Measurements from ENCODE around the gene TMEM38A.

TMEM38A gene, protein sequence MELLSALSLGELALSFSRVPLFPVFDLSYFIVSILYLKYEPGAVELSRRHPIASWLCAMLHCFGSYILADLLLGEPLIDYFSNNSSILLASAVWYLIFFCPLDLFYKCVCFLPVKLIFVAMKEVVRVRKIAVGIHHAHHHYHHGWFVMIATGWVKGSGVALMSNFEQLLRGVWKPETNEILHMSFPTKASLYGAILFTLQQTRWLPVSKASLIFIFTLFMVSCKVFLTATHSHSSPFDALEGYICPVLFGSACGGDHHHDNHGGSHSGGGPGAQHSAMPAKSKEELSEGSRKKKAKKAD

DNA sequence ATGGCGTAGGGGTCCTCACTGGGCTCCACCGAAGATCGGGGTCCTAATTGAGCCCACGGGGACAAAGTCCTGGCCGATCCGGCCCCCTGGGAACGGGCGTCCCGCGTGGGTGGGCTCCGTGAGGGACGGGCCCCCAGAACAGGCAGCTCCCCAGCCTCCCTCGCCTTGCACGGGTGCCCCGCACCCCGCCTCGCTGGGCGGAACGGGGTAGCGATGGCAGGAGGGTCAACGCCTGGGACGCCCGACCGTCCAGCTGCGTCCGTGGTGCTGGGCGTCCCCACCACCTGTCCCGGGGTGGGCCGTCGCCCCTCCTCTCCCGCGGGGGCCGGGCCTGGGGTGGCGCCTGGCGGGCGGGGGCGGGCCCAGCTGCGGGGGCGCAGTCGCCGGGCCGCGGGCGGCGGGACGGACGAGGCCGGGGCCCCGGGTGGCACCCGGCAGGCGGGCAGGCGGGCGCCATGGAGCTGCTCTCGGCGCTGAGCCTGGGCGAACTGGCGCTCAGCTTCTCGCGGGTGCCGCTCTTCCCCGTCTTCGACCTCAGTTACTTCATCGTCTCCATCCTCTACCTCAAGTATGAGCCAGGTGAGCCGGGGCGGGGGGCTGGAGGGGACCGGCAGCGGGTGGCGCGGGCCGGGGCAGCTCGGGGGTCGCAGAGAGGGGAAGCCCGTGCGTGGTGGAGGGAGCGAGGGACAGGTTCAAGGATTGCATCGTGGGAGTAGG, at the start of gene TMEM38A:
Gene TMEM38A, plus strand, starts transcription at position 377 of the 717 bp plus-strand sequence. Its CDS starts 79 bp downstream, at position 456.
- peak in 1 of 2 donors; percentile 21 for DNase-seq (ENCODE audit: low spot score in 2 of 2)
- peaks cover 29% of the 10 kb centered on the region for H3K36me3 Mint-ChIP-seq (ENCODE audit: insufficient read depth)
- H3K27ac Mint-ChIP-seq (ENCODE audit: low read depth): peak within 1 kb of the TSS; percentile 94
- no peaks in the 10 kb centered on the region for H3K27me3 Mint-ChIP-seq
- no peak for ATAC-seq (replicated peaks; ENCODE audit: extremely low read depth, poor library complexity, severe bottlenecking)
- H3K4me3 Mint-ChIP-seq: peak within 1 kb of the TSS; percentile 98
- no peaks in the 10 kb centered on the region for H3K9me3 Mint-ChIP-seq
- H3K4me1 Mint-ChIP-seq: peaks cover 44% of the 10 kb centered on the region

DNA sequence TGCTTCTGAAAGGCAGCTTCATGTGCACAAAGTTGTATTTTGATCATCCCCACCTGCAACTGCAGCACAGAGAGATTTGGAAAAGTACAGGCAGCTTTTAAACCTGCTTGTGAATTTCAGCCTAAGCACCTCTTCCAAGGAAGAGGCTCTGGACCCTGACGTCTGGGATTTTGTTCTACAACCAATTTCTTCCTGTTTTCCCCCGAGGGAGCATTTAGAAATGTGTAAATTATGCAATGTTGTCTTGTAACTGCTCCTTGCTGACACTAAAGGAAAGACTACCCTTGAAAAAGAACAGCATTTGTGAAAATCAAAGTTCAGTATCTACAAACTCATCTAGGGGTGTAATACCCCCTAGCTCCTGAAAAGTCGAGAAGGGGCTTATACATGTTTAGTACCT, 48.3 kb upstream of the TMEM38A start:
- Mint-ChIP-seq H3K4me3 (no peak overlapping the region), H3K4me1 (peaks cover 71% of the 10 kb centered on the region), H3K27ac (ENCODE audit: low read depth) (no peak overlapping the region), H3K27me3 (no peaks in the 10 kb centered on the region), H3K36me3 (ENCODE audit: insufficient read depth) (peaks cover 7% of the 10 kb centered on the region), H3K9me3 (no peaks in the 10 kb centered on the region)
- no peak for DNase-seq (ENCODE audit: low spot score in 2 of 2)
- no peak for ATAC-seq (replicated peaks; ENCODE audit: extremely low read depth, poor library complexity, severe bottlenecking)

DNA sequence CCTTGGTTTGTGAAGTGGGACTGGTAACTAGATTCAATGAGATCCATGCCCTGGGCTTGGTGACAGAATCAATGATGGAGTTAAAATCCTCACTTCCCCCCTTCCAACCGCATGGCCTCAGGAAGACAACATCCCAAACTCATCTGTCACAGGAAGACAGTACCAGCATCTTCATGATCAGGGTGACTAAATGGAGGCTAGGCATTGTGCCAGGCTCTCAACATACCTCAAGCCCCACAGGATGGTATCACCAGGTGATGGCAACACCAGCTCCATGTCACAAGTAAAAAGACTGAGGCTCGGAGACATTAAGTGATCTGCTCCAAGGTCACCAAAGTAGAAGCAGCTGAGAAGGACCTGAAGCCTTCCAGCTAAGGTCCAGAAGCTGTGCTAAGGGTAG, 47.1 kb upstream of the TMEM38A start:
- Mint-ChIP-seq H3K4me1 (peaks cover 72% of the 10 kb centered on the region), H3K27ac (ENCODE audit: low read depth) (no peak overlapping the region)

DNA sequence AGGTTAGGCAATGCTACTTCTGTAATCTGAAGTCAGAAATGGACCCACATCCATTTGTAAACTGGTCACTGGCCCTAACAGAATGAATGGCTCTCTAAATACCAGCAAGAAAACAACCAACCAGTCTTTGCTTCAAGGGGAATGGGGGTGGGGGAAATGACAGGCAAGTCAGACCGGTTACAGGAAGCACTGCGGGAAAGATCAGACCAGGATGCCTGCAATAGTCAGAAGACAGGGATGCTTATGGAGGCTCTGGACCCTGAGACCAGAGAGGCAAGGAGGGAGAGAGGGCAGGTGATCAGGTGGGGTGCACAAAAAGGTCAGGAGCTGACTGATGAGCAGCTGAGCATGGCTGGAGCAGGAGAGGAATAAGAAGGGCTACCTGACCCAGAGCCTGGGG, 46.0 kb upstream of the TMEM38A start:
- H3K4me3 Mint-ChIP-seq: peak overlapping the region; percentile 2

More for the DNA sequence above, 47.1 kb upstream of the TMEM38A start:
- DNase-seq (ENCODE audit: low spot score in 2 of 2) (no peak), ATAC-seq (replicated peaks; ENCODE audit: extremely low read depth, poor library complexity, severe bottlenecking) (no peak)
- Mint-ChIP-seq H3K4me3 (no peak overlapping the region), H3K9me3 (no peaks in the 10 kb centered on the region), H3K27me3 (no peaks in the 10 kb centered on the region), H3K36me3 (ENCODE audit: insufficient read depth) (peaks cover 10% of the 10 kb centered on the region)

DNA sequence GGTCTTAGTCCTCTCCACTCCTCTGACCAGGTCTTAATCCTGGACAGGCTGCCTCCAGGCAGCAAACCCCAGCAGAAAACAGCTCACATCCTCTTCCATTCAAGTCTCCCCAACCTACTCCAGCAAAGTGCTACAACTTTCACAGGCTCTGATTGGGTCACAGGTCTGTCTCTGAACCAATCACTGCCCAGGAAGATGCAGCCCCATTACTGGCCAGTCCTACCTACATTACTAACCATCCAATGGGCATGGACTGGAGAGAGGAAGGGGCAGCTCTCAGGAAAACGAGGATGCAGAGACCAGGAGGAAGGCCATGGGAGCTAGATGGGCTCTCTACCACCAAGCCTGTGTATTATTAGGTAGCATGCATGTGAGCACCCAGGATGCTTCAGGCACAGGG, 45.1 kb upstream of the TMEM38A start:
- Mint-ChIP-seq H3K36me3 (ENCODE audit: insufficient read depth) (peaks cover 15% of the 10 kb centered on the region), H3K4me3 (no peak overlapping the region), H3K4me1 (peaks cover 84% of the 10 kb centered on the region), H3K27ac (ENCODE audit: low read depth) (peak overlapping the region; percentile 26), H3K9me3 (no peaks in the 10 kb centered on the region), H3K27me3 (no peaks in the 10 kb centered on the region)
- no peak for DNase-seq (ENCODE audit: low spot score in 2 of 2)
- ATAC-seq (replicated peaks; ENCODE audit: extremely low read depth, poor library complexity, severe bottlenecking): no peak

More for the DNA sequence above, 46.0 kb upstream of the TMEM38A start:
- Mint-ChIP-seq H3K9me3 (no peaks in the 10 kb centered on the region), H3K27me3 (no peaks in the 10 kb centered on the region), H3K4me1 (peaks cover 82% of the 10 kb centered on the region), H3K36me3 (ENCODE audit: insufficient read depth) (peaks cover 15% of the 10 kb centered on the region), H3K27ac (ENCODE audit: low read depth) (peak overlapping the region; percentile 26)
- ATAC-seq (replicated peaks; ENCODE audit: extremely low read depth, poor library complexity, severe bottlenecking) (no peak), DNase-seq (ENCODE audit: low spot score in 2 of 2) (no peak)

DNA sequence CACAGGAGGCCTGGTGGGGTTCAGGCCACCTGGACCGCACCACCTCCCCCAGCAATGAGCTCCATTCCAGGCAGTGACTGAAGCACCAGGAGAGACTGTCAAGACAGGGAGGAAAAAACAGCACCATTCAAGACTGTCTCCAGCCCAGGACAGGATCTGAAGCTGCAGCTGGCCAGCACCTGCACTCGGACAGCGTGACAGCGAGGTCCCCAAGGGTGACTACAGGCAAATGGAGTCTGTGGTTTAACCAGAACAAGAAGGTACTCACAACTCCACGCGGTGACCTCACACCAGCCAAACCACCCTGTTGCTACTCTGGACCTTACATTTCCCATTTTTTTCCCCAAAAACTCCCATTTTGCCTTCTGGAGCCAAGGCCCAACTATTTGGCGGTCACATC, 42.7 kb upstream of the TMEM38A start:
- no peak for ATAC-seq (replicated peaks; ENCODE audit: extremely low read depth, poor library complexity, severe bottlenecking)
- no peak overlapping the region for H3K4me3 Mint-ChIP-seq
- H3K4me1 Mint-ChIP-seq: peaks cover 75% of the 10 kb centered on the region
- H3K9me3 Mint-ChIP-seq: no peaks in the 10 kb centered on the region
- no peaks in the 10 kb centered on the region for H3K27me3 Mint-ChIP-seq
- H3K36me3 Mint-ChIP-seq (ENCODE audit: insufficient read depth): peaks cover 19% of the 10 kb centered on the region
- H3K27ac Mint-ChIP-seq (ENCODE audit: low read depth): no peak overlapping the region
- no peak for DNase-seq (ENCODE audit: low spot score in 2 of 2)

DNA sequence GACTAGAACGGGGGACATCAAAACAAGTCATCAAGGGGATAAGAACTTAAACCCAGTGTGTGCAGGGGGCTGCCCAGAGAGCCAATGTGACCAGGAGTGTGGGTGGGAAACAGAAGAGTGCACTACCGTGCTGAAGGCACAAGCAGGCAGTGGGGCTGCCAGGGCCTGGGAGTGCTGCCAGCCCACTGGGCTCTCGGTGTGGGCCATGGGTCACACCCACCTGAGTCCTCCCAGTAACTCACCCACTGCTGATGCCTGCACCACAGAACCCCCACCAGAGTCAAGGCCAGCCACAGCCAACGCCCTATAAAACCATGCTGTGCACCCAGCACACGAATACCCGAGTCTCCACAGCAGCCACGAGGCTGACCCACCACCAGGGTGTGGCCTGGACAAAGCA, 41.5 kb upstream of the TMEM38A start:
- ATAC-seq (replicated peaks; ENCODE audit: extremely low read depth, poor library complexity, severe bottlenecking) (no peak), DNase-seq (ENCODE audit: low spot score in 2 of 2) (no peak)
- H3K27me3 Mint-ChIP-seq: no peaks in the 10 kb centered on the region
- peaks cover 23% of the 10 kb centered on the region for H3K36me3 Mint-ChIP-seq (ENCODE audit: insufficient read depth)
- no peak overlapping the region for H3K27ac Mint-ChIP-seq (ENCODE audit: low read depth)
- no peaks in the 10 kb centered on the region for H3K9me3 Mint-ChIP-seq
- H3K4me1 Mint-ChIP-seq: peaks cover 80% of the 10 kb centered on the region
- H3K4me3 Mint-ChIP-seq: peak overlapping the region; percentile 25

DNA sequence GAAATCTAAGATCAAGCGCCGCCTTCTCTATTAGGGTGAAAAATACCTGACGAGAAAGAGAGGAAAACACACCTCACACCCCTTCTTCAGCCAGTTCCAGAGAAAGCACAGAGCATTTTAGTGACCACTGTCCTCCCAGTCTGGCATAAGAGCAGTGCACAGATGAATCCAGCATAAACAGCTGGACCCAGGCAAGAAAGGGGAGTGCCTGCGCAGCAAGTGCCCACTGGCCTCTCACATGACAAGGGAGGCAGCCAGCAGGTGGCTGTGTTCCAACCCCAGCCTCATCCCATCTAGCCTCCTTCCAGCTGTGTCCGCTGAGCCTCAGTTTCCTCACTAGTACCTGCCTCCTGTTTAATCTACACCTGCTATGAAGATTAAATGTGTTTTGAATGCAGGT, 40.9 kb upstream of the TMEM38A start:
- Mint-ChIP-seq H3K4me1 (peaks cover 77% of the 10 kb centered on the region), H3K4me3 (peak overlapping the region; percentile 25), H3K36me3 (ENCODE audit: insufficient read depth) (peaks cover 23% of the 10 kb centered on the region), H3K27me3 (no peaks in the 10 kb centered on the region), H3K9me3 (no peaks in the 10 kb centered on the region), H3K27ac (ENCODE audit: low read depth) (no peak overlapping the region)
- DNase-seq (ENCODE audit: low spot score in 2 of 2): no peak
- ATAC-seq (replicated peaks; ENCODE audit: extremely low read depth, poor library complexity, severe bottlenecking): no peak

DNA sequence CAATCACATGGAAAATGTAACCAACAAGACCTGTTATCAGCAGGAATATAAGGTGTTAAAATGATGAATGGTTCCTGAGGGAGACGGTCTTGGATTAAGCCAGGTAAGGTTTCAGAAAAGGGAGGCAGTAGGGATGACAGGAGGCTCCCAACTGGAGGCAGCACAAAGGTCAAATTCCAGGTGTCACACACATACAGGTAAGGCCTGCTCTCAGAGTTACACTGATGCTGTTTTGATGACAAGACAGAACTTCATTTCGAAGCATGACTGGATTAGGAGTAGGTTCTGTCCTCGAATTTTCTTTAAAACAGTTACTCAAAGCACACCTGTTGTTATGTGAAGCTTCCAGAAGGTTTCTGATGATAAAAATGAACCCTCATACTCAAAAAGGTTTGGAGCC, 40.4 kb upstream of the TMEM38A start:
- H3K9me3 Mint-ChIP-seq: no peaks in the 10 kb centered on the region
- H3K4me3 Mint-ChIP-seq: no peak overlapping the region
- H3K4me1 Mint-ChIP-seq: peaks cover 77% of the 10 kb centered on the region
- no peaks in the 10 kb centered on the region for H3K27me3 Mint-ChIP-seq
- no peak for ATAC-seq (replicated peaks; ENCODE audit: extremely low read depth, poor library complexity, severe bottlenecking)
- no peak overlapping the region for H3K27ac Mint-ChIP-seq (ENCODE audit: low read depth)
- DNase-seq (ENCODE audit: low spot score in 2 of 2): no peak
- peaks cover 27% of the 10 kb centered on the region for H3K36me3 Mint-ChIP-seq (ENCODE audit: insufficient read depth)

DNA sequence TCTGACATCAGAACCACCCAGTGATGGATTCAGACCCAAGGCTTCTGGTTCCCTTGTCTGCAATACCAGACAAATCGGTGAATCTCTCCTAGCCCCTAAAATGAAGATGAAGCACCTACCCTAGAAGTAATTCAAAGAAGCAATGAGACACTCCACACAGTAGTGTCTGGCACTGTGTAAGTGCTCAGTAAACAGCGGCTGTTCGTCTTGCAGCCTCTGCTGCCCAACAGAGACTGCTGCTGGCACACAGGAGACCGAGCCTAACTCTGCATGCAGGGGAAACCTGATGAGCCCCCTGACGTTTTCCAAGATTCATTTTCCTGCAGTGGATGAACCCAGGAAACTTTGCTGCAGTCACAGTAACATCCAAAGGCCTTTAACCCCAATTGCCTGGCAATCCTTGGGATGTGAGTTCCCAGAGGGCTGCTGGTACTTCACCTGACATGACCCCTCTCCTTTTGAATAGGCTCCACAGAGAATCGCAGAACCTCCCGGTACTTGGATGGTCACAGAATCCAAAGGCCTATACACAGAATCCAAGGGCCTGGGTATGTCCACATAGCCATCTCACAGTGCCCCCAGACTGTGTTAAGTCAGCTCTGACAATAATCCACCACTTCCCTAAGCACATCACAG, 39.7 kb upstream of the TMEM38A start:
- Mint-ChIP-seq H3K4me3 (no peak overlapping the region), H3K9me3 (no peaks in the 10 kb centered on the region), H3K4me1 (peaks cover 77% of the 10 kb centered on the region), H3K27ac (ENCODE audit: low read depth) (no peak overlapping the region), H3K36me3 (ENCODE audit: insufficient read depth) (peaks cover 27% of the 10 kb centered on the region), H3K27me3 (no peaks in the 10 kb centered on the region)
- no peak for ATAC-seq (replicated peaks; ENCODE audit: extremely low read depth, poor library complexity, severe bottlenecking)
- DNase-seq (ENCODE audit: low spot score in 2 of 2): no peak

DNA sequence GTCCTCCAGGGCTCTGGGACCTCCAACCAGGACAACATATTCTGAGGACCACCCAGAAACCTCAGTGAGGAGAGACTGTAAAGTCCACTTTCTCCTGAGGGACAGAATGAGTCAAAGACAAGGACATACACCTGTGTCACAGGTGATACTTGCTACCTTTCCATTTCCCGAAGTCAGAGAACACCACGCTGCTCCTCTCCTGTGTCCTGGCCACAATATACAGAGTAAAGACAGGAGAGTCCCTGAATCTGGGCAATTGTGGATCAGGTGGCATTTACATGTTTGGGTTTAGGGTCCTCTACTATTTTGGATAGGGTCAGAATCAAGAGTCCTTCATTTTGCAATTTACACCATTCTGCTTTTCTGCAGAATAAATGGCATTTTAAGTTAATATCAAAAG, 37.9 kb upstream of the TMEM38A start:
- peaks cover 30% of the 10 kb centered on the region for H3K36me3 Mint-ChIP-seq (ENCODE audit: insufficient read depth)
- H3K4me1 Mint-ChIP-seq: peaks cover 70% of the 10 kb centered on the region
- ATAC-seq (replicated peaks; ENCODE audit: extremely low read depth, poor library complexity, severe bottlenecking) (no peak), DNase-seq (ENCODE audit: low spot score in 2 of 2) (no peak)
- no peaks in the 10 kb centered on the region for H3K9me3 Mint-ChIP-seq
- H3K27ac Mint-ChIP-seq (ENCODE audit: low read depth): no peak overlapping the region
- H3K4me3 Mint-ChIP-seq: no peak overlapping the region
- no peaks in the 10 kb centered on the region for H3K27me3 Mint-ChIP-seq

DNA sequence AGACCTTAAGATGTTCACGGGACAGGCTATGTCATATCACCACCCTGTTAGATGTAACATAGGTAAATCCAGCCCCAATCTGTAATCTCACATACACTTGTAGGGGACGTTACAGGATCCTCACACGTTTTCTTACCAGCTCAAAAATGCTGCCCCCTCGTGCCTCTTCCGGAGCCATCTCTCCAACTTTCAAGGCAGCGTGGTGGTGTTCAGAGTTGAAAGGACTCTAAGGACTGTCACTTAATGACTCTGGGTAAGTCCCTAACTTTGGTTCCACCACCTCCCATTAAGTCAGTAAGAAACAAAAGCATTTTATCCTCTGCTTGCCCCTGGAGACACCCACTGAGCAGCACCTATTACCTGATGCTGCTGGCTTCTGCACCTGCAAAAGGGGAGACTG, 37.4 kb upstream of the TMEM38A start:
- no peaks in the 10 kb centered on the region for H3K9me3 Mint-ChIP-seq
- no peak overlapping the region for H3K27ac Mint-ChIP-seq (ENCODE audit: low read depth)
- H3K4me1 Mint-ChIP-seq: peaks cover 65% of the 10 kb centered on the region
- no peak for DNase-seq (ENCODE audit: low spot score in 2 of 2)
- no peak for ATAC-seq (replicated peaks; ENCODE audit: extremely low read depth, poor library complexity, severe bottlenecking)
- no peak overlapping the region for H3K4me3 Mint-ChIP-seq
- peaks cover 32% of the 10 kb centered on the region for H3K36me3 Mint-ChIP-seq (ENCODE audit: insufficient read depth)
- H3K27me3 Mint-ChIP-seq: no peaks in the 10 kb centered on the region

DNA sequence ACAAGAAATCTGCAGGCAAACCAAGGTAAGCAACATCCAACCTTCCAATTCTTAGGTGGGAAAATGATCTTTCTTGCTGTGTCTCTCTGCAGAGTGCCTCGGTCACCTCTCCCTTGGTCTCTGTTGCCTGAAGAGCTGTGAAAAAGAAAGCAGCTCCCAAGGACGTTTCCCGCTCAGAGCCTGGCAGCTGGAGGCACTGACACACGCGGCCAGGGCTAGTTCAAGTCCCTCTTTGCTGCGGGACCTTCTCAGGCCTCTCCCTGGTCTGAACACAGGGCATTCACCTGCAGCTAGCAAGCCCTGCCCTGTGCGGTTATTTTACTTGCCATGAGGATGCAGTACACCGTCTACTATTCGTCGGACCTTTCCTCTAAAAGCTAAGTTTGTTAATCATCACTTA, 36.7 kb upstream of the TMEM38A start:
- no peaks in the 10 kb centered on the region for H3K27me3 Mint-ChIP-seq
- H3K9me3 Mint-ChIP-seq: no peaks in the 10 kb centered on the region
- no peak overlapping the region for H3K4me3 Mint-ChIP-seq
- H3K27ac Mint-ChIP-seq (ENCODE audit: low read depth): no peak overlapping the region
- DNase-seq (ENCODE audit: low spot score in 2 of 2) (no peak), ATAC-seq (replicated peaks; ENCODE audit: extremely low read depth, poor library complexity, severe bottlenecking) (no peak)
- peaks cover 34% of the 10 kb centered on the region for H3K36me3 Mint-ChIP-seq (ENCODE audit: insufficient read depth)
- H3K4me1 Mint-ChIP-seq: peaks cover 62% of the 10 kb centered on the region

Measured in central memory CD8-positive, alpha-beta T cell (primary cell).